ENCODE measurements around the gene TRIO. TPM values are rescaled to one million over a fixed set of nuclear protein-coding genes. Genes with fewer than 3 reads are reported as not detected.

The TRIO gene
- polyA plus RNA-seq, 1 of the 3 experiments (the other 2 are of a cell fraction), result 229 TPM

- TF ChIP-seq PBX3 (IDR thresholded peaks at IDR 0.05) (no peak), GATA2 (CRISPR knock-in tag; IDR thresholded peaks at IDR 0.05) (no peak), RAD21 (IDR thresholded peaks at IDR 0.05; ENCODE audit: low read length) (no peak), FOXM1 (IDR thresholded peaks at IDR 0.05; ENCODE audit: low read depth) (no peak)
- TF ChIP-seq, protein P1, sequence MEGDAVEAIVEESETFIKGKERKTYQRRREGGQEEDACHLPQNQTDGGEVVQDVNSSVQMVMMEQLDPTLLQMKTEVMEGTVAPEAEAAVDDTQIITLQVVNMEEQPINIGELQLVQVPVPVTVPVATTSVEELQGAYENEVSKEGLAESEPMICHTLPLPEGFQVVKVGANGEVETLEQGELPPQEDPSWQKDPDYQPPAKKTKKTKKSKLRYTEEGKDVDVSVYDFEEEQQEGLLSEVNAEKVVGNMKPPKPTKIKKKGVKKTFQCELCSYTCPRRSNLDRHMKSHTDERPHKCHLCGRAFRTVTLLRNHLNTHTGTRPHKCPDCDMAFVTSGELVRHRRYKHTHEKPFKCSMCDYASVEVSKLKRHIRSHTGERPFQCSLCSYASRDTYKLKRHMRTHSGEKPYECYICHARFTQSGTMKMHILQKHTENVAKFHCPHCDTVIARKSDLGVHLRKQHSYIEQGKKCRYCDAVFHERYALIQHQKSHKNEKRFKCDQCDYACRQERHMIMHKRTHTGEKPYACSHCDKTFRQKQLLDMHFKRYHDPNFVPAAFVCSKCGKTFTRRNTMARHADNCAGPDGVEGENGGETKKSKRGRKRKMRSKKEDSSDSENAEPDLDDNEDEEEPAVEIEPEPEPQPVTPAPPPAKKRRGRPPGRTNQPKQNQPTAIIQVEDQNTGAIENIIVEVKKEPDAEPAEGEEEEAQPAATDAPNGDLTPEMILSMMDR (IDR thresholded peaks at IDR 0.05), result no peak
Measured at GRCh38 chr5:14325369-14325768, 182.2 kb downstream of the TRIO start (continued).

DNA sequence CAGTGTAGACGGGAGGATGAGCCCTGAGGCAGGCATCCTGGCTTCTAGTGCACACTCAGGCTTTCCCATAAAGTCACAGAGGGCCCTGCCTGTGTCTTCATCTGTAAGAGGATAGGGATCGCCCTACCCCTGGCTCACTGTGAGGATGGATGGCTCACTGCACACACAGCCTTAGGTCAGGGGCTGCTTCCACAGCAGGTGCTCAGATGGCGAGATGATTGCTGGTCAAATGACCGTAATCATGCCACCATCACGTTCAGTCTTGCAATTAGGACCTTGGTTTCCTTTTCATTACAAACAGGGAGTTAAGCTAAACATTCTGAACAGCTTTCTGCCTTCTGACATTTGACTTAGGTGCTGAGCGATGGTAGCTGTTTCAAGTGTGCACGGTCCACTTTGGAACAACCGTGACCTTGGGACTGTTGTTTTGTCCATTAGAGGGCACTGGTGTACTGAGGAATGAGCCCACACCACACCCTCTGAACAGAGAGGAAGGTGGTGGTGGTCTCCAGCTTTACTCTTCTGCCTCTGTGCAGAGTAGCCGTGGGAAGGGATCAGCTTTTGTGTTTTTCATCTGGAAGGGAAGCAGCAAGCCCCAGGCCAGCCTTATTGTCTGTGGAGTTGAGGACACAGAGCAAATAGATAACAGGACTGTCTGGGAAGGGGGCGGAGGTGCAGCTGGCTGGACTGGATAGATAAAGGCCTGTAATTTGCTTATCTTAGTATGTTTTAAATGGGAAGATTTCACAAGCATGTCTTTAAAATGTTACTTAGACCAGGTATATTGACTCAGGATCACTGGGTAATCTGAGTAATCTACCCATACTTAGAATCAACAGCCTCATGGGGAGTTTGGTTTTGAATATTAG, 183.1 kb downstream of the TRIO start:
- no peak overlapping the region for H3K4me3 ChIP-seq (ENCODE audit: low read depth in 2 of 2, low read length in 1 of 2)
- H3K27ac ChIP-seq (ENCODE audit: low read depth in 2 of 2, low read length in 1 of 2), result peak overlapping the region in 1 of 2 experiments; percentile 67; a peak in 2 of 4 replicates
- peaks cover 0 to 11% of the 10 kb centered on the region in 2 experiments; a peak in 1 of 4 replicates for H3K4me1 ChIP-seq (ENCODE audit: control insufficient read depth in 1 of 2, insufficient read depth in 2 of 2, low read depth in 1 of 2, low read length in 1 of 2)
- H4K20me1 ChIP-seq (ENCODE audit: insufficient read depth), result peaks cover 53% of the 10 kb centered on the region
- no peak overlapping the region for H3K9ac ChIP-seq
- TF ChIP-seq GATA2 (CRISPR knock-in tag; IDR thresholded peaks at IDR 0.05) (0 out of 2 replicates have a peak, but pooled peaks have one; percentile 29), RAD21 (IDR thresholded peaks at IDR 0.05; ENCODE audit: low read length) (peak; percentile 50; the same call in 1 of the 2 replicates), SMC3 (IDR thresholded peaks at IDR 0.05; ENCODE audit: low read depth, low read length) (peak; percentile 24; the same call in 1 of the 2 replicates), RCOR1 (IDR thresholded peaks at IDR 0.05; ENCODE audit: low read length) (no peak)
- TF ChIP-seq, protein P1 (IDR thresholded peaks at IDR 0.05), result peak; percentile 47
- peak; percentile 42 for DNase-seq
- peaks cover 99% of the 10 kb centered on the region for H3K79me2 ChIP-seq (ENCODE audit: insufficient read depth)
- ChIA-PET CTCF (interaction anchor here (0.5 to 3.1 kb wide), 23 partner anchors 11 to 354 kb away, joined by 3 to 13 read pairs (median 4); partner anchors contain the start of gene OTULINL), POLR2A (no interaction called here)
- peaks cover 47 to 54% of the 10 kb centered on the region in 2 experiments for H3K36me3 ChIP-seq (replicated peaks in 1 of 2; ENCODE audit: control insufficient read depth in 1 of 2, insufficient read depth in 2 of 2, low read length in 1 of 2)
- H3K9me2 ChIP-seq, result no peaks in the 10 kb centered on the region
- H3K9me3 ChIP-seq, result no peaks in the 10 kb centered on the region
- no peak overlapping the region for H3K4me2 ChIP-seq
- H2AFZ ChIP-seq (ENCODE audit: low read depth), result no peak overlapping the region
- H3K27me3 ChIP-seq (ENCODE audit: insufficient read depth), result no peaks in the 10 kb centered on the region
- WGBS (ENCODE audit: low lambda C conversion rate), result 83% methylated on average over 10 of the region's 10 CpGs
- H3F3A ChIP-seq (replicated peaks; ENCODE audit: insufficient read depth), result peaks cover 25% of the 10 kb centered on the region
